ENCODE results near the gene TPGS1.

Gene TPGS1

GRCh38 chr19:556611-557382 is 49.5 kb downstream of the TPGS1 start:
- Mint-ChIP-seq H3K27ac (peak overlapping the region in 1 of 2 donors; percentile 17), H3K27me3 (no peaks in the 10 kb centered on the region), H3K4me1 (ENCODE audit: low read depth in 2 of 2) (peaks cover 0 to under 1% of the 10 kb centered on the region in 2 donors), H3K4me3 (no peak overlapping the region), H3K36me3 (ENCODE audit: insufficient read depth) (no peaks in the 10 kb centered on the region), H3K9me3 (no peaks in the 10 kb centered on the region)
- DNase-seq, result no peak
- no peak for ATAC-seq (replicated peaks)

- H3K4me3 Mint-ChIP-seq, result no peak overlapping the region
- no peaks in the 10 kb centered on the region for H3K27me3 Mint-ChIP-seq
- ATAC-seq (replicated peaks), result no peak
- H3K36me3 Mint-ChIP-seq (ENCODE audit: insufficient read depth), result peaks cover 5% of the 10 kb centered on the region
- no peaks in the 10 kb centered on the region for H3K9me3 Mint-ChIP-seq
- H3K4me1 Mint-ChIP-seq (ENCODE audit: low read depth in 2 of 2), result no peaks in the 10 kb centered on the region
- no peak overlapping the region for H3K27ac Mint-ChIP-seq
- no peak for DNase-seq
Observed at GRCh38 chr19:558770-559439, 51.6 kb downstream of the TPGS1 start.

- H3K27ac Mint-ChIP-seq, result no peak overlapping the region
- DNase-seq (no peak), ATAC-seq (replicated peaks) (no peak)
- no peaks in the 10 kb centered on the region for H3K4me1 Mint-ChIP-seq (ENCODE audit: low read depth in 2 of 2)
- H3K36me3 Mint-ChIP-seq (ENCODE audit: insufficient read depth), result peaks cover 5% of the 10 kb centered on the region
- H3K9me3 Mint-ChIP-seq, result no peaks in the 10 kb centered on the region
- H3K4me3 Mint-ChIP-seq, result no peak overlapping the region
- H3K27me3 Mint-ChIP-seq, result no peaks in the 10 kb centered on the region
Observed at GRCh38 chr19:560121-560520, 52.8 kb downstream of the TPGS1 start.

GRCh38 chr19:566403-566802 is 59.1 kb downstream of the TPGS1 start:
- DNase-seq (no peak), ATAC-seq (replicated peaks) (no peak)
- Mint-ChIP-seq H3K36me3 (ENCODE audit: insufficient read depth) (peaks cover 29% of the 10 kb centered on the region), H3K4me1 (ENCODE audit: low read depth in 2 of 2) (peaks cover 6 to 7% of the 10 kb centered on the region in 2 donors), H3K4me3 (no peak overlapping the region), H3K27me3 (no peaks in the 10 kb centered on the region), H3K9me3 (no peaks in the 10 kb centered on the region), H3K27ac (no peak overlapping the region)

GRCh38 chr19:566844-567243 is 59.5 kb downstream of the TPGS1 start:
- Mint-ChIP-seq H3K9me3 (no peaks in the 10 kb centered on the region), H3K36me3 (ENCODE audit: insufficient read depth) (peaks cover 32% of the 10 kb centered on the region), H3K4me3 (no peak overlapping the region), H3K27ac (no peak overlapping the region), H3K27me3 (no peaks in the 10 kb centered on the region), H3K4me1 (ENCODE audit: low read depth in 2 of 2) (peaks cover 8 to 9% of the 10 kb centered on the region in 2 donors)
- DNase-seq (no peak), ATAC-seq (replicated peaks) (no peak)

- Mint-ChIP-seq H3K27me3 (no peaks in the 10 kb centered on the region), H3K27ac (no peak overlapping the region), H3K36me3 (ENCODE audit: insufficient read depth) (peaks cover 35% of the 10 kb centered on the region), H3K4me3 (no peak overlapping the region), H3K4me1 (ENCODE audit: low read depth in 2 of 2) (peaks cover 10 to 14% of the 10 kb centered on the region in 2 donors), H3K9me3 (no peaks in the 10 kb centered on the region)
- DNase-seq (no peak), ATAC-seq (replicated peaks) (no peak)
Observed at GRCh38 chr19:567296-567900, 60.1 kb downstream of the TPGS1 start.
